Activated CD8-positive, alpha-beta memory T cell treated with anti-CD3 and anti-CD28 coated beads for 36 hours (primary cell): ENCODE data around the gene MED9. TPM values are rescaled to one million over a fixed set of nuclear protein-coding genes. Genes with fewer than 3 reads are reported as not detected.

Source experiments
- CTCF ChIA-PET: fragments of 350-600 bp; sonication (Branson Sonifier 250); formaldehyde crosslinking; loops from one replicate; lab custom pipeline; 2021; ENCODE audit warnings: antibody characterized with exemption; lab: Charles Lee
- POLR2A ChIA-PET: fragments of 350-600 bp; sonication (Branson Sonifier 250); formaldehyde crosslinking; loops from one replicate; lab custom pipeline; 2021; ENCODE audit warnings: antibody characterized with exemption; lab: Charles Lee
- total RNA-seq, 2 experiments: library from RNA; stranded (reverse); gene quantifications; one replicate each; pipeline ENCODE4 v1.2.3, GENCODE V29; 2021

Gene MED9
- total RNA-seq, 2 experiments from 2014 or later = 14.2 to 16.0 TPM

- CTCF ChIA-PET = interaction anchor here (0.9 to 3.1 kb wide), 7 partner anchors 8 to 146 kb away, joined by 4 to 30 read pairs (median 14); no protein-coding TSS in a partner anchor
- POLR2A ChIA-PET = no interaction called here
Observed at GRCh38 chr17:17497845-17498520, 21.2 kb downstream of the MED9 start.

- CTCF ChIA-PET = interaction anchor here (2.9 kb wide), 1 partner anchor 12 kb away, joined by 10 read pairs; no protein-coding TSS in a partner anchor
- POLR2A ChIA-PET = no interaction called here
Observed at GRCh38 chr17:17498606-17499301, 22.0 kb downstream of the MED9 start.

- ChIA-PET CTCF (interaction anchor here (0.7 kb wide), 1 partner anchor 28 kb away, joined by 3 read pairs; no protein-coding TSS in a partner anchor), POLR2A (no interaction called here)
Observed at GRCh38 chr17:17499402-17500145, 22.8 kb downstream of the MED9 start.

GRCh38 chr17:17500999-17501605 is 24.3 kb downstream of the MED9 start:
- ChIA-PET POLR2A (no interaction called here), CTCF (no interaction called here)

GRCh38 chr17:17502741-17503565 is 26.2 kb downstream of the MED9 start:
- CTCF ChIA-PET = interaction anchor here (0.6 kb wide), 1 partner anchor 119 kb away, joined by 3 read pairs; no protein-coding TSS in a partner anchor
- POLR2A ChIA-PET = no interaction called here

GRCh38 chr17:17503566-17504130 is 26.8 kb downstream of the MED9 start:
- CTCF ChIA-PET = no interaction called here
- POLR2A ChIA-PET = no interaction called here

GRCh38 chr17:17504341-17505140 is 27.7 kb downstream of the MED9 start:
- POLR2A ChIA-PET = no interaction called here
- CTCF ChIA-PET = interaction anchor here (3.4 kb wide), 1 partner anchor 8 kb away, joined by 14 read pairs; the partner anchor contains the start of gene RASD1

GRCh38 chr17:17505151-17505550 is 28.4 kb downstream of the MED9 start:
- CTCF ChIA-PET = interaction anchor here (3.4 kb wide), 1 partner anchor 8 kb away, joined by 14 read pairs; the partner anchor contains the start of gene RASD1
- POLR2A ChIA-PET = no interaction called here

- CTCF ChIA-PET = interaction anchor here (3.4 kb wide), 1 partner anchor 9 kb away, joined by 14 read pairs; the partner anchor contains the start of gene RASD1
- POLR2A ChIA-PET = no interaction called here
Observed at GRCh38 chr17:17505610-17506171, 28.9 kb downstream of the MED9 start.

GRCh38 chr17:17506181-17506741 is 29.5 kb downstream of the MED9 start:
- CTCF ChIA-PET = interaction anchor here (3.4 kb wide), 1 partner anchor 9 kb away, joined by 14 read pairs; the partner anchor contains the start of gene RASD1
- POLR2A ChIA-PET = no interaction called here

- ChIA-PET POLR2A (no interaction called here), CTCF (interaction anchor here (3.4 kb wide), 1 partner anchor 10 kb away, joined by 14 read pairs; the partner anchor contains the start of gene RASD1)
Observed at GRCh38 chr17:17506893-17507464, 30.2 kb downstream of the MED9 start.

GRCh38 chr17:17507465-17508011 is 30.7 kb downstream of the MED9 start:
- POLR2A ChIA-PET = no interaction called here
- CTCF ChIA-PET = interaction anchor here (3.4 kb wide), 1 partner anchor 11 kb away, joined by 14 read pairs; the partner anchor contains the start of gene RASD1

GRCh38 chr17:17508019-17508535 is 31.3 kb downstream of the MED9 start:
- ChIA-PET CTCF (no interaction called here), POLR2A (no interaction called here)

GRCh38 chr17:17508646-17509591 is 32.1 kb downstream of the MED9 start:
- ChIA-PET CTCF (no interaction called here), POLR2A (no interaction called here)
